Measurements from ENCODE around the gene TMEM183A.

- no peak for TF ChIP-seq POLR2A (IDR thresholded peaks at IDR 0.05)
- TF ChIP-seq CTCF (IDR thresholded peaks at IDR 0.05), result peak; percentile 68 to 87 (median 80)
- TF ChIP-seq EP300 (IDR thresholded peaks at IDR 0.05; ENCODE audit: low read depth), result no peak
These were observed 8.1 kb upstream of the TMEM183A start for GRCh38 chr1:202998836-202999750.

Data from transverse colon (tissue), 3 donors.